Subcutaneous adipose tissue (tissue), 4 donors: ENCODE results near the gene TCF7L2. TPM values are rescaled to one million over a fixed set of nuclear protein-coding genes. Genes with fewer than 3 reads are reported as not detected.

Source experiments
- CTCF ChIP-seq: fragments of 450-650 bp; IDR thresholded peaks from one replicate; pipeline ENCODE4 v1.5.1; 2016; ENCODE audit warnings: low read depth, mild to moderate bottlenecking, control low read depth, antibody characterized with exemption, moderate library complexity
- total RNA-seq, 4 donors: library from RNA; depleted of rRNA; stranded (reverse); fragments of >200 nt; gene quantifications; one replicate each; pipeline ENCODE4 v1.1.0, GENCODE V29; 2016

The TCF7L2 gene
- total RNA-seq, 4 donors from 2014 or later, result 24.3 to 70.1 (median 43.5) TPM

GRCh38 chr10:113093188-113094113 is 143.4 kb downstream of the TCF7L2 start:
- TF ChIP-seq CTCF, result no peak

- TF ChIP-seq CTCF, result no peak
Measured at GRCh38 chr10:113094114-113094486, 144.1 kb downstream of the TCF7L2 start.

GRCh38 chr10:113095419-113096127 is 145.5 kb downstream of the TCF7L2 start:
- TF ChIP-seq CTCF, result no peak

- no peak for TF ChIP-seq CTCF
Measured at GRCh38 chr10:113096128-113096996, 146.3 kb downstream of the TCF7L2 start.

- no peak for TF ChIP-seq CTCF
Measured at GRCh38 chr10:113097036-113097435, 147.0 kb downstream of the TCF7L2 start.

- no peak for TF ChIP-seq CTCF
Measured at GRCh38 chr10:113099431-113100183, 149.6 kb downstream of the TCF7L2 start.
